HG03571 (cell line): ENCODE data around the gene PRDM16.

ENCODE experiments used
- ATAC-seq: cut with Tn5 transposase; IDR thresholded peaks from one replicate; pipeline ENCODE4 v1.9.1; 2021; ENCODE audit not compliant: unreplicated experiment

The PRDM16 gene

GRCh38 chr1:3454811-3455618 lies 386.0 kb downstream of the PRDM16 start:
- ATAC-seq, result no peak

GRCh38 chr1:3455670-3456448 lies 386.9 kb downstream of the PRDM16 start:
- no peak for ATAC-seq

GRCh38 chr1:3456449-3456963 lies 387.5 kb downstream of the PRDM16 start:
- no peak for ATAC-seq

GRCh38 chr1:3456964-3457909 lies 388.2 kb downstream of the PRDM16 start:
- ATAC-seq, result no peak

- ATAC-seq, result no peak
Observed at GRCh38 chr1:3457910-3458883, 389.2 kb downstream of the PRDM16 start.

GRCh38 chr1:3459051-3459908 lies 390.3 kb downstream of the PRDM16 start:
- ATAC-seq, result no peak

GRCh38 chr1:3459940-3460671 lies 391.1 kb downstream of the PRDM16 start:
- no peak for ATAC-seq

- ATAC-seq, result no peak
Observed at GRCh38 chr1:3460672-3461131, 391.7 kb downstream of the PRDM16 start.

GRCh38 chr1:3461238-3461933 lies 392.4 kb downstream of the PRDM16 start:
- no peak for ATAC-seq

- no peak for ATAC-seq
Observed at GRCh38 chr1:3461934-3462275, 392.9 kb downstream of the PRDM16 start.

GRCh38 chr1:3462356-3463012 lies 393.5 kb downstream of the PRDM16 start:
- ATAC-seq, result no peak

GRCh38 chr1:3463013-3463385 lies 394.0 kb downstream of the PRDM16 start:
- no peak for ATAC-seq

GRCh38 chr1:3463408-3463863 lies 394.4 kb downstream of the PRDM16 start:
- no peak for ATAC-seq

- no peak for ATAC-seq
Observed at GRCh38 chr1:3463891-3464648, 395.1 kb downstream of the PRDM16 start.

- ATAC-seq, result no peak
Observed at GRCh38 chr1:3464649-3465025, 395.6 kb downstream of the PRDM16 start.
